H1 (cell line): ENCODE measurements around the gene OR9A2. TPM values are rescaled to one million over a fixed set of nuclear protein-coding genes. Genes with fewer than 3 reads are reported as not detected.

Source experiments
- CTCF ChIP-seq, 3 experiments: IDR thresholded peaks; 1 replicate in 2 of 3; 2 replicates in 1 of 3; pipeline versions ENCODE4 v1.5.1 to v1.6.1; 2011; ENCODE audit warnings: low read length in 3 of 3, mild to moderate bottlenecking in 3 of 3, inconsistent platforms in 2 of 3, low read depth in 1 of 3, moderate library complexity in 1 of 3; ENCODE audit not compliant: insufficient read depth in 1 of 3; ENCODE audit errors: control extremely low read depth in 1 of 3
- KDM4A ChIP-seq: IDR thresholded peaks from one replicate; pipeline ENCODE4 v1.7.1; 2012; ENCODE audit warnings: low read depth, mild to moderate bottlenecking, moderate library complexity, low read length, inconsistent platforms; ENCODE audit not compliant: severe bottlenecking
- SAP30 ChIP-seq: fragments of 300-600 bp; sonication (generic); IDR thresholded peaks from 2 replicates; pipeline ENCODE4 v1.7.1; 2012; ENCODE audit warnings: low read length, moderate library complexity, mild to moderate bottlenecking, inconsistent platforms; ENCODE audit not compliant: insufficient read depth, insufficient replicate concordance
- polyA plus RNA-seq, 7 experiments: library from polyadenylated mRNA; depleted of rRNA in 3 of 7; stranded (reverse) in 5 of 7; unstranded in 2 of 7; fragments of >200 nt in 5 of 7; fragments of 200-250 nt in 2 of 7; gene quantifications; 1 replicate in 5 of 7; 2 replicates in 1 of 7; 4 replicates in 1 of 7; pipeline versions ENCODE4 v1.2.1 to v1.2.3, GENCODE V29; 2011 to 2013; ENCODE audit warnings: missing spikeins in 2 of 7, mixed read lengths in 2 of 7
- total RNA-seq: library from RNA; stranded (reverse); fragmentation: NEBNext Ultra II Directional; extraction: Animal tissue kit (Norgen Biotek cat#: 25700); gene quantifications from 2 replicates; pipeline ENCODE4 v1.2.1, GENCODE V29; 2021

OR9A2 gene
- total and polyA plus RNA-seq, 2 of the 8 experiments (the other 6 are each of a cell fraction or from before 2014, with no cell fraction given), result not detected

GRCh38 chr7:143016996-143017395 is 9.9 kb downstream of the OR9A2 start (continued):
- TF ChIP-seq CTCF (IDR thresholded peaks at IDR 0.05; ENCODE audit: control extremely low read depth in 1 of 3, insufficient read depth in 1 of 3, low read depth in 1 of 3, low read length in 3 of 3) (no peak), SAP30 (no peak), KDM4A (no peak)
- TF ChIP-seq, all 59 proteins: peak for 0
